ENCODE data around the gene IL19.
"Not testable (repeated sequence)": the region's sequence is repeated elsewhere in the genome, so short reads cannot be mapped to it uniquely, and the experiment has no call there.

IL19 gene

GRCh38 chr1:206741142-206741701 lies 29.4 kb upstream of the IL19 start:
- no peak for FAIRE-seq

GRCh38 chr1:206742719-206743383 lies 27.7 kb upstream of the IL19 start:
- no peak for FAIRE-seq

GRCh38 chr1:206744683-206745082 lies 25.9 kb upstream of the IL19 start:
- FAIRE-seq: no peak

GRCh38 chr1:206745301-206745700 lies 25.3 kb upstream of the IL19 start:
- FAIRE-seq: no peak

- FAIRE-seq: no peak
Measured at GRCh38 chr1:206748348-206749030, 22.1 kb upstream of the IL19 start.

GRCh38 chr1:206751891-206752290 lies 18.7 kb upstream of the IL19 start:
- no peak for FAIRE-seq

GRCh38 chr1:206752481-206752880 lies 18.1 kb upstream of the IL19 start:
- FAIRE-seq: no peak

- FAIRE-seq: no peak
Measured at GRCh38 chr1:206753141-206753540, 17.4 kb upstream of the IL19 start.

- FAIRE-seq: no peak
Measured at GRCh38 chr1:206754011-206754410, 16.6 kb upstream of the IL19 start.

- no peak for FAIRE-seq
Measured at GRCh38 chr1:206757524-206758266, 12.9 kb upstream of the IL19 start.

GRCh38 chr1:206760590-206760989 lies 10.0 kb upstream of the IL19 start:
- no peak for FAIRE-seq

GRCh38 chr1:206761159-206761768 lies 9.3 kb upstream of the IL19 start:
- FAIRE-seq: no peak

GRCh38 chr1:206762741-206763364 lies 7.7 kb upstream of the IL19 start:
- FAIRE-seq: not testable (repeated sequence)

GRCh38 chr1:206765771-206766170 lies 4.8 kb upstream of the IL19 start:
- not testable (repeated sequence) for FAIRE-seq

GRCh38 chr1:206766251-206766856 lies 4.2 kb upstream of the IL19 start:
- FAIRE-seq: no peak

GRCh38 chr1:206768472-206769303 lies 1.9 kb upstream of the IL19 start:
- no peak for FAIRE-seq

- no peak for FAIRE-seq
Measured at GRCh38 chr1:206769304-206769731, 1.3 kb upstream of the IL19 start.

GRCh38 chr1:206771338-206771692 lies 742 bp downstream of the IL19 start:
- FAIRE-seq: no peak

- no peak for FAIRE-seq
Measured at GRCh38 chr1:206772243-206772937, 1.8 kb downstream of the IL19 start, which contains the start of gene IL10. TSS of gene IL10 (minus strand) at chr1:206772494. CDS start at chr1:206772435, 59 bp downstream.

GRCh38 chr1:206774093-206774492 lies 3.5 kb downstream of the IL19 start:
- FAIRE-seq: no peak

- FAIRE-seq: no peak
Measured at GRCh38 chr1:206776229-206776628, 5.7 kb downstream of the IL19 start.

All from G401.6 (cell line).